Measurements from ENCODE around the gene CD200R1L. TPM values are rescaled to one million over a fixed set of nuclear protein-coding genes. Genes with fewer than 3 reads are reported as not detected.

CD200R1L gene
- total and polyA plus RNA-seq, 12 donors, result not detected

DNA sequence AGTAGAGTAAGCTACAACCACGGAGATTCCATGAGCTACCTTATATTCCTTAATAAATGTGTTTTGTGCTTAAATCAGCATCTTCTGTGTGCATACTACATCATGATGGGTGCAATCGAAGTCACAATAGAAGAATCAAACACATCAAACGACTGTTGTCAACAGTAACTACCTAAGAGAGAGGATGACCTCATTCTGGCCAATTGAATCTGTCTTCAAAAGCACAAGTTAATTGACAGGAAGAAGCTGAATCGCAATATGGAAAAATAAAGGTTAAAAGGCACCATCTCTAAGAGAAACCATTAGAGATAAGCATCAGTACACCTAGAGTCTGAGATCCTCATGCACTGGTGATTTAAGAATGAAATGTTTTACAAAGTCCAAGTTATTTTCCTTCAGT, 39.0 kb downstream of the CD200R1L start:
- 59 to 65% (median 63%) methylated on average over 4 of the region's 4 CpGs for WGBS, 4 donors
- Histone ChIP-seq H3K27ac (no peak overlapping the region), H3K27me3 (no peaks in the 10 kb centered on the region), H3K4me1 (replicated peaks in 1 of 2) (no peaks in the 10 kb centered on the region), H3K36me3 (replicated peaks in 1 of 2) (no peaks in the 10 kb centered on the region), H3K9me3 (replicated peaks in 1 of 3) (no peaks in the 10 kb centered on the region), H3K4me3 (no peak overlapping the region)
- no peak for DNase-seq
- intact Hi-C loops (cut with DNase I), result no loop called here
- TF ChIP-seq, protein P1, sequence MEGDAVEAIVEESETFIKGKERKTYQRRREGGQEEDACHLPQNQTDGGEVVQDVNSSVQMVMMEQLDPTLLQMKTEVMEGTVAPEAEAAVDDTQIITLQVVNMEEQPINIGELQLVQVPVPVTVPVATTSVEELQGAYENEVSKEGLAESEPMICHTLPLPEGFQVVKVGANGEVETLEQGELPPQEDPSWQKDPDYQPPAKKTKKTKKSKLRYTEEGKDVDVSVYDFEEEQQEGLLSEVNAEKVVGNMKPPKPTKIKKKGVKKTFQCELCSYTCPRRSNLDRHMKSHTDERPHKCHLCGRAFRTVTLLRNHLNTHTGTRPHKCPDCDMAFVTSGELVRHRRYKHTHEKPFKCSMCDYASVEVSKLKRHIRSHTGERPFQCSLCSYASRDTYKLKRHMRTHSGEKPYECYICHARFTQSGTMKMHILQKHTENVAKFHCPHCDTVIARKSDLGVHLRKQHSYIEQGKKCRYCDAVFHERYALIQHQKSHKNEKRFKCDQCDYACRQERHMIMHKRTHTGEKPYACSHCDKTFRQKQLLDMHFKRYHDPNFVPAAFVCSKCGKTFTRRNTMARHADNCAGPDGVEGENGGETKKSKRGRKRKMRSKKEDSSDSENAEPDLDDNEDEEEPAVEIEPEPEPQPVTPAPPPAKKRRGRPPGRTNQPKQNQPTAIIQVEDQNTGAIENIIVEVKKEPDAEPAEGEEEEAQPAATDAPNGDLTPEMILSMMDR (IDR thresholded peaks at IDR 0.05), result no peak
- TF ChIP-seq POLR2A (IDR thresholded peaks at IDR 0.05), result no peak

DNA sequence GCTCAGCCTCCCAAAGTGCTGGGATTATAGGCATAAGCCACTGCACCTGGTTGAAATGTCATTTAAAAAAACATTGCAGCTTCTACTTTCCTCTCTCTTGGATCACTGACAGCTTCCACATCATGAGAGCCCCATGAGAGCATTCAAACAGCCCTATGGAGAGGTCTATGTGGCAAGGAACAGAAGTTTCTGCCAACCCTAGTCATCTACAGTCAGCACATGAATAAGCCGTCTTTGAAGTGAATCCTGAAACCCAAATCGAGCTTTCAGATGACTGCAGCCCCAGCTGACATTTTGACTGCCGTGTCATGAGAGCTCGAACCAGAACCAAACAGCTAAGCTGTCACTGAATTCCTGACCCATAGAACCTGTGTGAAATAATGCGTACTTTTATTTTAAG, 39.8 kb downstream of the CD200R1L start:
- DNase-seq, result no peak

DNA sequence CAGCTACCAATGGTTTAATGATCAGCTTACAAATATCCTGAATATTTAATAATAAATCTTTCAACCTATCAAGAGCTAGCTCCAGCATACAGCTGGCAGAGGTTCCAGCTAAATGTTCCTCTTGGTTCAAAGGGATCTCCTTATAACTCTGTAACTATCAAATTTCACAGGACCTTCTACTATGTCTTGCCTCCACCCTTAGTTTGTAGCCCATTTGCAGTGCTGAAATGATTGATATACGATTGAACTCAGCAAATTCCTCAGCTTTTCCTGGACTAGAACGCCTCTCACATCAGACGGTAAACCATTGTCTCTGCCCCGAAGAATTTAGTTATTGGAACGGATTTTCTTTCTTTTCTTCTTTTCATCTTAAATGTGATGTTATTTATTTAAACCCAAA, 41.5 kb downstream of the CD200R1L start:
- H3K36me3 ChIP-seq (replicated peaks in 1 of 2), result no peaks in the 10 kb centered on the region
- H3K27me3 ChIP-seq, result no peaks in the 10 kb centered on the region
- no peak for DNase-seq
- no peaks in the 10 kb centered on the region for H3K9me3 ChIP-seq (replicated peaks in 1 of 3)
- H3K4me3 ChIP-seq, result no peak overlapping the region
- 79 to 89% (median 80%) methylated on average over 5 of the region's 5 CpGs for WGBS, 4 donors
- TF ChIP-seq POLR2A (IDR thresholded peaks at IDR 0.05), result no peak
- TF ChIP-seq, protein P1 (IDR thresholded peaks at IDR 0.05), result no peak
- intact Hi-C loops (cut with DNase I), result no loop called here
- no peak overlapping the region for H3K27ac ChIP-seq
- H3K4me1 ChIP-seq (replicated peaks in 1 of 2), result no peaks in the 10 kb centered on the region

More for the DNA sequence above, 39.8 kb downstream of the CD200R1L start:
- 65 to 89% (median 78%) methylated on average over 5 of the region's 5 CpGs for WGBS, 4 donors
- Histone ChIP-seq H3K27ac (no peak overlapping the region), H3K4me1 (replicated peaks in 1 of 2) (no peaks in the 10 kb centered on the region), H3K9me3 (replicated peaks in 1 of 3) (no peaks in the 10 kb centered on the region), H3K27me3 (no peaks in the 10 kb centered on the region), H3K36me3 (replicated peaks in 1 of 2) (no peaks in the 10 kb centered on the region), H3K4me3 (no peak overlapping the region)
- TF ChIP-seq, protein P1 (IDR thresholded peaks at IDR 0.05), result no peak
- TF ChIP-seq POLR2A (IDR thresholded peaks at IDR 0.05), result no peak
- intact Hi-C loops (cut with DNase I), result no loop called here

DNA sequence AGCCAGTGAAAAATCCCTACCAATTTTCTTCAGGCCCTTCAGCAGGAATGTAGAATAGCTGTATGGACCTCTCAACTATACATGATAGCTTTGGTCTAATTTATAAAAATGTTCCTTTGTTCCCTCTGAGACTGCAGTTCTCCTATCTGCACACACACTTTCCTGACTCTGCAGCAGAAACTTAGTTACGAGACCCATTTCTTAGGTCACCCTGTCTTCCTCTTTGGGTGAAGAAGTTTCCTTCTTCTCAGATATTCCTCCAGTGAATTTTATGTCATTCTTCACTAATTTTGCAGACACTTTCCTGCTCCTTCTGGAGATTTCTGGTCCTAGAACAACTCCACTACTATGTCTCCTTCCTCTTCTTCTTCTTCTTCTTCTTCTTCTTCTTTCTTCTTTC, 42.6 kb downstream of the CD200R1L start:
- Histone ChIP-seq H3K27me3 (no peaks in the 10 kb centered on the region), H3K27ac (no peak overlapping the region), H3K4me3 (no peak overlapping the region), H3K36me3 (replicated peaks in 1 of 2) (no peaks in the 10 kb centered on the region), H3K9me3 (replicated peaks in 1 of 3) (no peaks in the 10 kb centered on the region), H3K4me1 (replicated peaks in 1 of 2) (no peaks in the 10 kb centered on the region)
- no peak for DNase-seq
- TF ChIP-seq, protein P1 (IDR thresholded peaks at IDR 0.05), result no peak
- no peak for TF ChIP-seq POLR2A (IDR thresholded peaks at IDR 0.05)
- intact Hi-C loops (cut with DNase I), result no loop called here
- WGBS, 4 donors, result 73 to 96% (median 77%) methylated on average over 1 of the region's 1 CpG
